Stomach (tissue), 4 donors: ENCODE results near the gene HOXC4.
"Not testable (repeated sequence)": the region's sequence is repeated elsewhere in the genome, so short reads cannot be mapped to it uniquely, and the experiment has no call there.

Source experiments
- EP300 ChIP-seq: sonication (generic); formaldehyde crosslinking; IDR thresholded peaks from one replicate; pipeline ENCODE4 v1.6.1; 2017; ENCODE audit warnings: antibody characterized with exemption
- TF ChIP-seq, protein P1 (sequence below), 7 experiments: fragments of 450-650 bp in 4 of 7; fragments of 200-600 bp in 3 of 7; sonication (generic) in 3 of 7; IDR thresholded peaks; one replicate each; pipeline ENCODE4 v1.5.1; 2016 to 2019; ENCODE audit warnings: antibody characterized with exemption in 7 of 7, control low read depth in 2 of 7, mild to moderate bottlenecking in 1 of 7

DNA sequence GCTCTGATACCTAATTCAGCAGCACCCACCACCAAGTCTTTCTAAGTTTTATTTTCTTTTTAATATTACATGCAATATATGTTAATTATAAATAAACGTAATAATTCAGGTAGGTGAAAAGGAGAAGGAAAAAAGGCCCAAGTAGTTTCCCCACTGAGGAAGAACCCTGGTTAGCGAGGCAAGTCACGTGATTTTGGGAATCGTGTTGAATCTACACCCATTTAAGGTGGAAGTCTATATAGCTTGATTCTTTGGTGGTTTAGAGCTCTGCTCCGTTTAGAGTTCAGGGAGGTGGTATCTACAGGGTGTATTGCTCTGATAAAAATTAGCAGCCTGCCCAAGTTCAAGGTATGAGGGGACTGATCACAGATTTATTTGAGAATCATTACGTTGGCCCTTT, 47.0 kb downstream of the HOXC4 start:
- TF ChIP-seq, protein P1, sequence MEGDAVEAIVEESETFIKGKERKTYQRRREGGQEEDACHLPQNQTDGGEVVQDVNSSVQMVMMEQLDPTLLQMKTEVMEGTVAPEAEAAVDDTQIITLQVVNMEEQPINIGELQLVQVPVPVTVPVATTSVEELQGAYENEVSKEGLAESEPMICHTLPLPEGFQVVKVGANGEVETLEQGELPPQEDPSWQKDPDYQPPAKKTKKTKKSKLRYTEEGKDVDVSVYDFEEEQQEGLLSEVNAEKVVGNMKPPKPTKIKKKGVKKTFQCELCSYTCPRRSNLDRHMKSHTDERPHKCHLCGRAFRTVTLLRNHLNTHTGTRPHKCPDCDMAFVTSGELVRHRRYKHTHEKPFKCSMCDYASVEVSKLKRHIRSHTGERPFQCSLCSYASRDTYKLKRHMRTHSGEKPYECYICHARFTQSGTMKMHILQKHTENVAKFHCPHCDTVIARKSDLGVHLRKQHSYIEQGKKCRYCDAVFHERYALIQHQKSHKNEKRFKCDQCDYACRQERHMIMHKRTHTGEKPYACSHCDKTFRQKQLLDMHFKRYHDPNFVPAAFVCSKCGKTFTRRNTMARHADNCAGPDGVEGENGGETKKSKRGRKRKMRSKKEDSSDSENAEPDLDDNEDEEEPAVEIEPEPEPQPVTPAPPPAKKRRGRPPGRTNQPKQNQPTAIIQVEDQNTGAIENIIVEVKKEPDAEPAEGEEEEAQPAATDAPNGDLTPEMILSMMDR (IDR thresholded peaks at IDR 0.05), result not testable (repeated sequence)
- TF ChIP-seq EP300, result not testable (repeated sequence)
